Activated B cell treated with CpG ODN at 0.5 μM for 24 hours (primary cell): ENCODE measurements around the gene TRAPPC2L. TPM values are rescaled to one million over a fixed set of nuclear protein-coding genes. Genes with fewer than 3 reads are reported as not detected.

Source experiments
- ATAC-seq: fragments of 200-7000 bp; cut with Tn5 transposase; one replicate; pipeline ENCODE4 v1.10.0; 2021; ENCODE audit warnings: low read depth, mild to moderate bottlenecking, moderate library complexity
- CTCF ChIA-PET: fragments of 350-600 bp; sonication (Branson Sonifier 250); formaldehyde crosslinking; loops from one replicate; lab custom pipeline; 2021; ENCODE audit warnings: antibody characterized with exemption; lab: Charles Lee
- POLR2A ChIA-PET: fragments of 350-600 bp; sonication (Branson Sonifier 250); formaldehyde crosslinking; loops from one replicate; lab custom pipeline; 2021; ENCODE audit warnings: antibody characterized with exemption; lab: Charles Lee
- DNase-seq: peaks from one replicate; pipeline ENCODE4 v3.0.0; 2022
- H3K27ac Mint-ChIP-seq: one replicate; pipeline ENCODE4 v1.8.0; 2020; ENCODE audit warnings: mixed read lengths
- H3K27me3 Mint-ChIP-seq: one replicate; pipeline ENCODE4 v1.8.0; 2021; ENCODE audit warnings: mixed read lengths
- H3K36me3 Mint-ChIP-seq: one replicate; pipeline ENCODE4 v1.8.0; 2021; ENCODE audit warnings: low read depth, mixed read lengths
- H3K4me1 Mint-ChIP-seq: one replicate; pipeline ENCODE4 v1.8.0; 2021; ENCODE audit warnings: mixed read lengths
- H3K4me3 Mint-ChIP-seq: one replicate; pipeline ENCODE4 v1.8.0; 2020; ENCODE audit warnings: mild to moderate bottlenecking, mixed read lengths
- H3K9me3 Mint-ChIP-seq: one replicate; pipeline ENCODE4 v1.8.0; 2020; ENCODE audit warnings: mixed read lengths
- CTCF ChIP-seq: fragments of 200-600 bp; IDR thresholded peaks from one replicate; pipeline ENCODE4 v1.8.0; 2022; ENCODE audit warnings: antibody characterized with exemption, mild to moderate bottlenecking
- intact Hi-C: fragments of 100-400 bp; cut with micrococcal nuclease; formaldehyde crosslinking; loops from one replicate; pipeline ENCODE4 v1.15.1; 2024
- total RNA-seq: library from RNA; stranded (reverse); gene quantifications from 2 replicates; pipeline ENCODE4 v1.2.3, GENCODE V29; 2022

TRAPPC2L gene
- total RNA-seq, 1 donor from 2014 or later, result 38.7 TPM

GRCh38 chr16:88839026-88839529 lies 17.8 kb upstream of the TRAPPC2L start:
- Mint-ChIP-seq H3K9me3 (no peaks in the 10 kb centered on the region), H3K4me1 (peaks cover 4% of the 10 kb centered on the region), H3K4me3 (no peak overlapping the region), H3K27ac (no peak overlapping the region), H3K27me3 (no peaks in the 10 kb centered on the region), H3K36me3 (peaks cover 28% of the 10 kb centered on the region)
- ChIA-PET POLR2A (no interaction called here), CTCF (no interaction called here)
- ATAC-seq (no peak), DNase-seq (no peak)
- TF ChIP-seq CTCF, result no peak
- intact Hi-C loops, result no loop called here

GRCh38 chr16:88839745-88840599 lies 17.0 kb upstream of the TRAPPC2L start:
- Mint-ChIP-seq H3K4me3 (no peak overlapping the region), H3K27ac (no peak overlapping the region), H3K36me3 (peaks cover 26% of the 10 kb centered on the region), H3K9me3 (no peaks in the 10 kb centered on the region), H3K27me3 (no peaks in the 10 kb centered on the region), H3K4me1 (peaks cover 4% of the 10 kb centered on the region)
- no peak for TF ChIP-seq CTCF
- ATAC-seq, result no peak
- CTCF ChIA-PET, result no interaction called here
- DNase-seq, result no peak
- intact Hi-C loops, result no loop called here
- POLR2A ChIA-PET, result no interaction called here

GRCh38 chr16:88840600-88841215 lies 16.2 kb upstream of the TRAPPC2L start:
- peaks cover 4% of the 10 kb centered on the region for H3K4me1 Mint-ChIP-seq
- intact Hi-C loops, result no loop called here
- H3K4me3 Mint-ChIP-seq, result no peak overlapping the region
- H3K36me3 Mint-ChIP-seq, result peaks cover 23% of the 10 kb centered on the region
- H3K9me3 Mint-ChIP-seq, result no peaks in the 10 kb centered on the region
- POLR2A ChIA-PET, result no interaction called here
- TF ChIP-seq CTCF, result no peak
- CTCF ChIA-PET, result no interaction called here
- H3K27me3 Mint-ChIP-seq, result no peaks in the 10 kb centered on the region
- no peak overlapping the region for H3K27ac Mint-ChIP-seq
- DNase-seq (no peak), ATAC-seq (no peak)

- no peaks in the 10 kb centered on the region for H3K9me3 Mint-ChIP-seq
- ATAC-seq, result no peak
- intact Hi-C loops, result no loop called here
- peaks cover 25% of the 10 kb centered on the region for H3K36me3 Mint-ChIP-seq
- H3K27ac Mint-ChIP-seq, result no peak overlapping the region
- H3K4me1 Mint-ChIP-seq, result peaks cover 4% of the 10 kb centered on the region
- no peaks in the 10 kb centered on the region for H3K27me3 Mint-ChIP-seq
- TF ChIP-seq CTCF, result no peak
- no peak overlapping the region for H3K4me3 Mint-ChIP-seq
- ChIA-PET POLR2A (no interaction called here), CTCF (no interaction called here)
- no peak for DNase-seq
These were observed 15.2 kb upstream of the TRAPPC2L start for GRCh38 chr16:88841521-88842307.
